ENCODE results near the gene GREM1. TPM values are rescaled to one million over a fixed set of nuclear protein-coding genes. Genes with fewer than 3 reads are reported as not detected.

The GREM1 gene
- 1 to 10 TPM in 2 of 4 donors, under 1 TPM in 1, not detected in 1; 0.44 to 7.8 (median 3.2) TPM for total RNA-seq

- peak within 1 kb of the TSS in 2 of 3 donors; percentile 0 to 33 for H3K4me3 ChIP-seq (replicated peaks in 1 of 3)
- TF ChIP-seq CTCF (IDR thresholded peaks at IDR 0.05) (no peak), POLR2A (IDR thresholded peaks at IDR 0.05) (no peak)
- H3K27ac ChIP-seq, result no peak within 1 kb of the TSS
- H3K27me3 ChIP-seq, result peaks cover 16% of the 10 kb centered on the region
- H3K4me1 ChIP-seq, result peaks cover 15 to 25% of the 10 kb centered on the region in 2 donors
- no peaks in the 10 kb centered on the region for H3K36me3 ChIP-seq
- no peak for DNase-seq
- intact Hi-C loops (cut with DNase I), result no loop called here
- no peaks in the 10 kb centered on the region for H3K9me3 ChIP-seq
- 0 to 2% methylated on average over 14 to 16 of the region's 99 CpGs for WGBS, 2 donors
Observed at GRCh38 chr15:32717426-32718226, at the start of gene GREM1. Gene GREM1, plus strand, starts transcription at chr15:32718004. Its CDS starts 12,687 bp downstream, at chr15:32730691.

DNA sequence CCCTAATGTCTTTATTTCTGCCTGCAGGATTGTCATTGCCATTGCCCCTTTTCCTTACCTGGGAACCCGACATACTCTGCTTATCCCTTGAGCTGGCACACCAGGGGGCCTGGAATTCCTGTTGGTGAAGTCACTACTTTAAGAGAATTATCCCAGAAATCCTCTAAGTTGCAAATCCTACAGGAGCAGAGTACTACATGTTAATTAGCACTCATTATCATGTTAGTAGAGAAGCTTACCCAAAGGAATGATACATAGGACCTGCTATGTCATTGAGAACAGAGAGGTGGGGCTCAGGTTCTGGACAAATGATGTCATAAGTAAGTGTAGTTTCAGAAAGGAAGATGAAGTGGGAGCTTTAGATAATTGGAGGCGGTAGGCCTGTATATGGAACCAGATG is 48.9 kb upstream of the GREM1 start:
- intact Hi-C loops (cut with DNase I), result no loop called here
- no peaks in the 10 kb centered on the region for H3K27me3 ChIP-seq
- WGBS, 2 donors, result 80 to 90% methylated on average over 2 of the region's 2 CpGs
- no peak for TF ChIP-seq CTCF (IDR thresholded peaks at IDR 0.05)
- no peak for TF ChIP-seq POLR2A (IDR thresholded peaks at IDR 0.05)
- H3K4me1 ChIP-seq, result no peaks in the 10 kb centered on the region
- DNase-seq, result no peak
- H3K9me3 ChIP-seq, result no peaks in the 10 kb centered on the region
- H3K4me3 ChIP-seq (replicated peaks in 1 of 3), result no peak overlapping the region
- H3K36me3 ChIP-seq, result no peaks in the 10 kb centered on the region
- H3K27ac ChIP-seq, result no peak overlapping the region

- intact Hi-C loops (cut with DNase I), result no loop called here
- WGBS, 2 donors, result 55 to 56% methylated on average over 5 of the region's 5 CpGs
- no peak overlapping the region for H3K27ac ChIP-seq
Observed at GRCh38 chr15:32669896-32670611, 47.8 kb upstream of the GREM1 start.

GRCh38 chr15:32670623-32671022 is 47.2 kb upstream of the GREM1 start:
- intact Hi-C loops (cut with DNase I), result no loop called here
- no peak overlapping the region for H3K27ac ChIP-seq

More at GRCh38 chr15:32669896-32670611, 47.8 kb upstream of the GREM1 start:
- no peaks in the 10 kb centered on the region for H3K36me3 ChIP-seq
- no peaks in the 10 kb centered on the region for H3K4me1 ChIP-seq
- TF ChIP-seq POLR2A (IDR thresholded peaks at IDR 0.05), result no peak
- TF ChIP-seq CTCF (IDR thresholded peaks at IDR 0.05), result no peak
- H3K4me3 ChIP-seq (replicated peaks in 1 of 3), result no peak overlapping the region
- DNase-seq, result no peak
- no peaks in the 10 kb centered on the region for H3K9me3 ChIP-seq
- no peaks in the 10 kb centered on the region for H3K27me3 ChIP-seq

More at GRCh38 chr15:32670623-32671022, 47.2 kb upstream of the GREM1 start:
- no peak for DNase-seq
- H3K4me1 ChIP-seq, result no peaks in the 10 kb centered on the region
- no peak overlapping the region for H3K4me3 ChIP-seq (replicated peaks in 1 of 3)
- WGBS, 2 donors, result 92 to 95% methylated on average over 3 of the region's 3 CpGs
- H3K36me3 ChIP-seq, result no peaks in the 10 kb centered on the region
- TF ChIP-seq POLR2A (IDR thresholded peaks at IDR 0.05) (no peak), CTCF (IDR thresholded peaks at IDR 0.05) (no peak)
- H3K9me3 ChIP-seq, result no peaks in the 10 kb centered on the region
- no peaks in the 10 kb centered on the region for H3K27me3 ChIP-seq

All from thyroid gland (tissue), 4 donors.